ENCODE data around the gene AP1G1.

Gene AP1G1

GRCh38 chr16:71808593-71809459, at the start of gene AP1G1:
AP1G1 (minus strand) TSS chr16:71808834; CDS start chr16:71789479, 19,355 bp downstream.
- peak within 1 kb of the TSS; percentile 99 for H3K27ac ChIP-seq
- no peaks in the 10 kb centered on the region for H3K27me3 ChIP-seq (replicated peaks)
- H3K36me3 ChIP-seq (replicated peaks), result no peaks in the 10 kb centered on the region
- peak; percentile 97 for DNase-seq
- TF ChIP-seq, protein P1, sequence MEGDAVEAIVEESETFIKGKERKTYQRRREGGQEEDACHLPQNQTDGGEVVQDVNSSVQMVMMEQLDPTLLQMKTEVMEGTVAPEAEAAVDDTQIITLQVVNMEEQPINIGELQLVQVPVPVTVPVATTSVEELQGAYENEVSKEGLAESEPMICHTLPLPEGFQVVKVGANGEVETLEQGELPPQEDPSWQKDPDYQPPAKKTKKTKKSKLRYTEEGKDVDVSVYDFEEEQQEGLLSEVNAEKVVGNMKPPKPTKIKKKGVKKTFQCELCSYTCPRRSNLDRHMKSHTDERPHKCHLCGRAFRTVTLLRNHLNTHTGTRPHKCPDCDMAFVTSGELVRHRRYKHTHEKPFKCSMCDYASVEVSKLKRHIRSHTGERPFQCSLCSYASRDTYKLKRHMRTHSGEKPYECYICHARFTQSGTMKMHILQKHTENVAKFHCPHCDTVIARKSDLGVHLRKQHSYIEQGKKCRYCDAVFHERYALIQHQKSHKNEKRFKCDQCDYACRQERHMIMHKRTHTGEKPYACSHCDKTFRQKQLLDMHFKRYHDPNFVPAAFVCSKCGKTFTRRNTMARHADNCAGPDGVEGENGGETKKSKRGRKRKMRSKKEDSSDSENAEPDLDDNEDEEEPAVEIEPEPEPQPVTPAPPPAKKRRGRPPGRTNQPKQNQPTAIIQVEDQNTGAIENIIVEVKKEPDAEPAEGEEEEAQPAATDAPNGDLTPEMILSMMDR (IDR thresholded peaks at IDR 0.05; ENCODE audit: low read depth, low read length, missing control alignments), result no peak
- peak within 1 kb of the TSS; percentile 93 for H3K4me3 ChIP-seq (ENCODE audit: low read depth, low read length)
- in situ Hi-C loops (cut with HindIII; ENCODE audit: low pct_ligation_motif_present, low sequenced_read_pairs), result no loop called here

GRCh38 chr16:71855937-71856662, 47.5 kb upstream of the AP1G1 start:
- no peak for DNase-seq
- Histone ChIP-seq H3K27ac (no peak overlapping the region), H3K27me3 (replicated peaks) (no peaks in the 10 kb centered on the region), H3K36me3 (replicated peaks) (peaks cover 5% of the 10 kb centered on the region), H3K4me3 (ENCODE audit: low read depth, low read length) (no peak overlapping the region)
- TF ChIP-seq, protein P1 (IDR thresholded peaks at IDR 0.05; ENCODE audit: low read depth, low read length, missing control alignments), result no peak
- in situ Hi-C loops (cut with HindIII; ENCODE audit: low pct_ligation_motif_present, low sequenced_read_pairs), result no loop called here

DNA sequence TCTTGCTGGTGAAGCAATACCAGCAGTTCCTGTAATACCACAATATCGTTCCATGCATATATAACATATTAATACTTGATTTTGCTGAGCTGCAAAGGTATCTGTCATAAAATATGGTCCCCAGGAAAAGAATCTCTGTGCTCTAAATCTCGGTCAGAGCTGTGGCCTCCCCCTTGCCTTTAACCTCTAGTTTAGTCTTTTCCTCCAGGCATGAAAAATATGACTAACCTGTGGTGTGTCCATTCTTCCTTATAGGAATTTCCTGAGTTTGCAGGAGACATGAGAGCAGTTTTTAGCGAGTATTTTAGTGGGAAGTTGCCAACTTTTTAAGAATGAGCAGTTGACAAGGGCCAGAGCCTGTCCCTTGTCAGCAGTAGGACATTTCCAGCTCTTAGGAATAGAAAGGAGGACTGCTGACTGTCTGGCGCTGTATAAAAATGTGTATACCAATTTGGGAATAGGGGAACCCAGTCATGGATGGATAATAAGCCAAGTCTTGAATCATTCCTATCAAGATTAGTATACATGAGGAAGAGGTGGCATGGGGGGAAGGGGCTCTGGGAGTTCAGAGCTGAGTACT, 45.8 kb upstream of the AP1G1 start:
- no peak for DNase-seq
- TF ChIP-seq, protein P1 (IDR thresholded peaks at IDR 0.05; ENCODE audit: low read depth, low read length, missing control alignments), result no peak
- no peak overlapping the region for H3K27ac ChIP-seq
- no peaks in the 10 kb centered on the region for H3K27me3 ChIP-seq (replicated peaks)
- in situ Hi-C loops (cut with HindIII; ENCODE audit: low pct_ligation_motif_present, low sequenced_read_pairs), result no loop called here
- H3K36me3 ChIP-seq (replicated peaks), result peaks cover 18% of the 10 kb centered on the region
- H3K4me3 ChIP-seq (ENCODE audit: low read depth, low read length), result no peak overlapping the region

DNA sequence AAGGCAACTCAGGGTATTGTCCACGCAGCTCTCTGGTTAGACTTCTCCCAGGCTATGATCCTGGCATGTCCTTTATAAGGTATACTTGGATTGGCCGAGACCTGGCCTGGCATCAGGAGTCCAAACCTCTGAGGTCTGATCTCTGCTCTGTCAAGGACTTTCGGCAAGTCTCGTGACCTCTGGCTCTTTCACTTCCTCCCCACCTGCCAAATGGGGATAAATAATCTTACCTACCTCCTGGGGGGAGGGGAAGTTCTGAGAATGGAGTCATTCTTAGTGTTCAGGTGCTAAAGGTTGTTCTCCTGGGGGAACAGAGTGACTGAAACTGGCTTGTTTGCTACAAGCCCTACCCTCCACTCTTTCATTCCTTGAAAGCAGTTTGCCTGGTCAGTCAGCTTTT, 44.8 kb upstream of the AP1G1 start:
- H3K27ac ChIP-seq, result no peak overlapping the region
- peaks cover 25% of the 10 kb centered on the region for H3K36me3 ChIP-seq (replicated peaks)
- in situ Hi-C loops (cut with HindIII; ENCODE audit: low pct_ligation_motif_present, low sequenced_read_pairs), result no loop called here
- no peak for DNase-seq
- no peak overlapping the region for H3K4me3 ChIP-seq (ENCODE audit: low read depth, low read length)
- TF ChIP-seq, protein P1 (IDR thresholded peaks at IDR 0.05; ENCODE audit: low read depth, low read length, missing control alignments), result no peak
- H3K27me3 ChIP-seq (replicated peaks), result no peaks in the 10 kb centered on the region

DNA sequence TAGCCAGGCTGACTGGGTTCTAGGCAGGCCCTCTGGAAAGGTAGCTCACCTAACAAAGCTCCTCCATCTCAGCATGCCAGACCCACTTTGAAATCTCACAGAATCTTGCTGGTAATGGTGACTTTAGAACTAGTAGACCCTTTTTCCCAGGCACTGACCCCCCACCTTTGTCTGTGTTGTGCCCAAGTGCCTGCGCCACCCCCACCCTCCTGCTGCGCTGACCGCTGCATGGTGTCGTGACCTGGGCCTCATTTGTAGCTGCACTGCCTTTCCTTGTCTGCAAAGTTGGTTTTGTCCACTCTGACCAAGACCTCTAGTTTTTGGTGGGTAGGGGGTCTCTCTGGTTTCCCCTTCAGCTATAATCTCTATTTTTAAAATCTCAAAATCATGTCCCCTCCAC, 43.9 kb upstream of the AP1G1 start:
- in situ Hi-C loops (cut with HindIII; ENCODE audit: low pct_ligation_motif_present, low sequenced_read_pairs), result no loop called here
- Histone ChIP-seq H3K36me3 (replicated peaks) (peaks cover 30% of the 10 kb centered on the region), H3K27me3 (replicated peaks) (no peaks in the 10 kb centered on the region)

More for the DNA sequence above, 43.9 kb upstream of the AP1G1 start:
- TF ChIP-seq, protein P1 (IDR thresholded peaks at IDR 0.05; ENCODE audit: low read depth, low read length, missing control alignments), result no peak
- H3K4me3 ChIP-seq (ENCODE audit: low read depth, low read length), result no peak overlapping the region
- H3K27ac ChIP-seq, result no peak overlapping the region
- no peak for DNase-seq

Data from brain microvascular endothelial cell (primary cell).